GM19438 (cell line): ENCODE measurements around the gene DNER.
"Not testable (repeated sequence)": the region's sequence is repeated elsewhere in the genome, so short reads cannot be mapped to it uniquely, and the experiment has no call there.

Experiments
- ATAC-seq: cut with Tn5 transposase; IDR thresholded peaks from one replicate; pipeline ENCODE4 v1.9.1; 2021; ENCODE audit warnings: low read depth; ENCODE audit not compliant: unreplicated experiment

The DNER gene

DNA sequence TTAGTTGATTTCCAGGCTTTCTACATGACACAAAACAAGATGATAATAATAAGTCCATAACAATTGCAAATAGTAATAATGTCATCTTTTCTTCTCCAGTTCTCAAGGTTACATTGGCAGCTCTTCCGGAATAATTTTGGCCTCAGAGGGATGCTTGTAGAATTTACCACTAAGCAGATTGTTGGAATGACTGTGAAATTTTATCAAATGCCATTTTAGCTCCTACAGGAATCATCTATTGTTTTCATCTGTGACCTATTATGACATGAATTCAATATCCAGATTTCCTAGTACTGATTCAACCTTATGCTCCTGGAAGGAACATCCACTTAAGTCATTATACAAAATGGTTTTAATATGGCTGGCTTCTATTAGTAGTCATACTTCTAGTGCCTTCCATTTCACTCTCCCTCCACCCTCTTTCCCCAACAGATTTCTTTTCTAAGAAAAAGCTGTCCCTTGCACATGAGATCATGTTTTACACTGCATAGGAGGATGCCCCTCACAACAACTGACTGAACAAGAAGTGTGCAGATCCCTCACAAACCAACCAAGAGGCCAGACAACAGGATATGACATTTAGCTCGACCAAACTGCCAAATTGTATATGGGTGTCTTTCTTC lies 200.0 kb downstream of the DNER start:
- no peak for ATAC-seq

DNA sequence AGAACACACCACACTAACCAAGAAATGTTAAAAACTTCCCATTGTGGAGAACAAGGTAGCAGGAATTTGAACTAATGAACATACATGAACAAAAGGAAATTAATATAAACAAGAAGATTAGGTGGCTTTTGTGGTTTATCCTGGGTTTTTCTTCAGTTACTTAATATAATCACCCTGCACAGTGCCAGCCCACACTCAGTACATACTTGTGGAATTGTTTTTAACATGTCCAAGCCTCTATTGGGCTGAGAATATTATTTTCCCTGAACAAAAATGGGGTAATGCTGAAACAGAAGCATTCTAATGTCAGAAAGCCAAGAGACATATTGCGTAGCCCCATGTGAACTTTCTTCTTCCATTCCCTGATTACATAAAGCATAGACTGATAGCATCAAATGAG lies 202.8 kb downstream of the DNER start:
- no peak for ATAC-seq

DNA sequence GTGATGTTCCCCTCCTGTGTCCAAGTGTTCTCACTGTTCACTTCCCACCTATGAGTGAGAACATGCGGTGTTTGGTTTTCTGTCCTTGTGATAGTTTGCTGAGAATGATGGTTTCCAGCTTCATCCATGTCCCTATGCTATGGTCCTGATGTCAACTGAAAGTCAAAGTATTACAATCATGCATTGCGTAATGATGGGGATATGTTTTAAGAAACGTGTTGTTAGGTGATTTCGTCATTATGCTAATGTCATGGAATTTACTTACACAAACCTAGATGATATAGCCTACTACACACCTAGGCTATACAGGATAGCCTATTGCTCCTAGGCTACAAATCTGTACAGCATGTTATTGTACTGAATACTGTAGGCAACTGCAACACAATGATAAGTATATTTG lies 207.7 kb downstream of the DNER start:
- not testable (repeated sequence) for ATAC-seq

DNA sequence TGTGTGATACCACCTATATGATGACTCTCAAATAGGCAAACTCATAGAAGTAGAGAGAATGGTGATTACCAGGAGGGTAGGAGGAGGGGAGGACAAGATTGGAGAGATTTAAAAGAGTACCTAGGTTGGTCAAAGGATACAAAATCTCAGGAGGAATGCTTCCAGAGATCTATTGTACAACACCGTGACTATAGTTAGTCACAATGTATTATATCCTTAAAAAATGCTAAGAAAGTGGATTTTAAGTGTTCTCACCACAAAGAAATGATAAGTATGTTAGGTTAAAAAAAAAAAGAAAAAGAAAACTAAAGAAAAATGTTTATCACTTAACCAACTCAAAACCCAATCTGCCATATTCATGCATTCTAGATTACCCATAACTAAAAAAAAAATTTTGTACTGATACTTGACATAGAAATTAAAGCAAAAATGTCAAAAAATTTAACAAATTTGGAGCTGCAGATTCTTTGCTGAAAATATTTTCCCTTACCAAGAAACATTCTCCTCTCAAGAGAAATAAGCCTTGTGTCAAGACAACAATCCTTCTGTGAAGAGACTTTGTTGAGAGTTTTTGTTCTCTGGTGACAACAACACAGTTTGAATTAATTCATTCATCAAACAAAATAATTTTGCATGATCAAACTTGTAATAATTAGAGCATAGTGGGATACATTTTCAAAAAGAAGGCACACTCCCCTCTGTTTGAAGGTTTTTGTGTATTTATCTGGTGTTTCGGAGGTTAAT lies 213.1 kb downstream of the DNER start:
- ATAC-seq = no peak

DNA sequence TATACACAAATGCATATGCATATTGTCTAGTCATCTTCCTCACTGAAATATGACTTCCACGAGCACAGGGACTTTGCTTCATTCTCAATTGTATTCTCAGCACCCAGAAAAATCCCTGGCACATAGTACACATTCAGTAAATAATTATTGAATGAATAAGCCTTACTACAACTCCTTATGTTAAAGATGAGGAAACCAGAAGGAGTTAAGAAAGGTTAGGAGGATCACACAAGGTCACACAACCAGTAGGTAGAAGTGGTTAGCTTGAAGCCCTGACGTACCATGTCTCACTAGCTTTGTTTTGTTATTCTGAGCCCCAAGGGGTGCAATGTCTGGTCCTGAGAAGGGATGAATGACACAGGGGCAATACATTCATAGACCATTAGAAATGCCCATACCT lies 222.3 kb downstream of the DNER start:
- ATAC-seq = no peak

DNA sequence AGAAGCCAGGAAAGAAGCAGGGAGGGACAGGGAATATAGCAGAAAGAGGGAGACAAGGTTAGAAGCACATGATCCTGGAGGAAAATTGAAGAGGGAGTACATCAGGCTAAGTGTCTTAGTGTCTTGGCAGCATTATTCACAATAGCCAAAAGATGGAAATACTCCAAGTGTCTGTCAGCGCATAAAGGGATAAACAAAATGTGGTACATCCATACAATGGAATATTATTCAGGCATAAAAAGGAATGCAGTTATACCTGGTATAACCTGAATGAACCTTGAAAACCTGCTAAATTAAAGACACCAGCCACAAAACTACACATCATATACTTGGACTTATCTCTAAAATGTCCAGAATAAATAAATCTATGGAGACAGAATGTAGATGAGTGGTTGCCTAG lies 224.2 kb downstream of the DNER start:
- no peak for ATAC-seq

DNA sequence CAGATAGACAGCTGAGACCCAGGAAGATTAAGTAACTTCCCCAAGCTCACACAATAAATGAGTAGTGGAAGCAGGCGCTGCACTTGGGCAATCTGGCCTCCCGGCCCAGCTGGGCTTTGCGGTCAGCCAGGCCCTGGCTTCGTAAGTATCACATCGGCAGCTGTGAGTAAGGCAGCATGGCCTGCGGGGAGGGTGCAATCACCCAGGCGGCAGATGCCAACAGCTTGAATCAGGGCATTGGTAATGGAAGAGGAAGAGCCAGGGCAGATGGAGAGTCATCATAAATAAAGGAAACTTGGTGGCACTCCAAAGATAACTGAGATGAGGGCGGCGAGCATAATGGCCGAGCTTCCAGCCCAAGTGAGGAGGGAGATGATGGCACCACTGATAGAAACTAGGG lies 225.3 kb downstream of the DNER start:
- ATAC-seq = no peak

DNA sequence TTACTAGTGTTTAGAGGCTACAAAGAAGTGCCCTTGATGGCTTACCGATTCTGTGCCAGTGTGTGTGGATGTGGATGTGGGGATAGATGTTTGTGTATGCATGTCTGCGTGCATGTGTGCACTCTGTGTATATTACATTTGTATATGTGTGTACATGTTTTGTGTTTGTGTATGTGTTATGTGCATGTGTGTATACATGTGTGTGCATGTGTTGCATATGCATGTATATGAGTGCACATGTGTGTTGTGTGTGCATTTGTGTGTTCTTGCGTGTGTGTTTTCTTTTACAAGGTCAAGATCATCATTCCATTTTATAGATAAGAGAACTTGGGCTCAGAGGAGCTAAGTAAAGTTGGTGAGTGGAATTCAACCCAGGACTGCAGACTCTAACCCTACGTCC lies 226.1 kb downstream of the DNER start:
- no peak for ATAC-seq

DNA sequence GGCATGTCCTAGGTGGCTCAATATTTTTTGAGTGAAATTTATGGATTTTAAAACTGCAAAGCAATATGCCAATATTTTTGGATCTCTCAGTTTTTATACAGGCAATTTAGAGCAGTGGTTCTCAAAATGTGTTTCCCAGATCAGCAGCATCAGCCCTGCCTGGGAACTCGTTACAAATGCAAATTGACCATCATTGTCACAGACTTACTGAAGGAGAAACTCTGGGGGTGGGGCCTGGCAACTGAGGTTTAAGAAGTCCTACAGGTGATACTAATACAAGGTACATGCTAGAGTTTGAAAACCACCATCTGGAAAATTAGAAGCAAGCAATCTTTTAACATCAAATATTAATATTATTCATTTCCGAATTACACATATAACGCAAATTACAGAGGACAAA lies 227.7 kb downstream of the DNER start:
- ATAC-seq = no peak

DNA sequence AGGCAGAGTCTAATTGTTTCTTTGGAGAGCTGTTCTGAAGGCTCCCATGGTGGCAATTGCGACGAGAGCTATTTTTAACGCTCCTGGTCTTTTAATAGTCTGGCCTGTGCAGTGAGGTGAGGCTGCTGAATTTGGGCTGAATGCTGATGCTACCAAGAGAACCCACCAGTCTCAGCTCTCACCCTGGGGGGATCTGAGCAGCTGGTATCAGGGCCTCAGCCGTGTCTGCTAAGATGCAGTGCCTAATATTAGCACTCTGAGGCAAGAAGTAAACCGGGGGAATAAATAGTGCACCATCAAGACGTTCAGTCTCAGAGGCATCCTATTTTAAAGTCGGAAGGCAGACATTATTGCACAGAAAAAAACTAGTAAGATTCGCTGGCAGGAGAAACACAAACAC lies 228.5 kb downstream of the DNER start:
- ATAC-seq = no peak

DNA sequence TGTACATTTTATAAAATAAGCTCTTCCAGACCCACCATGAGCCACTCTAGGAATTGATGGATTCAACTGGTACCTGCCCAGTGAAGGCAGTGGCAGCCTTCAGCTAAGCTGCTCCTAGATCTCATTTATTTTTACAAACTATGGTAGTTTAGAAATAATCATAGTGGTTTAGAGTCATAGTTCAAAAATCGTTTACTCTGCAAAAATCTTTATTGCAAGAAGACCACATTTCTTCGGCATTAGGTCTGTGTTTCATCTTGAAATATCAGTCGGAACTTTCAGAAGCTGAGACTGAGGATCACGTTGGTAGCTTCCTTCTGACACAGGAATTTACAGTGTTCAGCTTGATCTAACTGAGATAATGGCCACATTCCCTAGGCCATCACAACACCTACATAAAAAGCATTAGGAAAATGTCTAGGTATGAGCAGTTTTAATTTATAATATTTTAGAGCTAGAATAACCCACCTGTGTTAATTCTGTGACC lies 237.0 kb downstream of the DNER start:
- ATAC-seq = no peak

DNA sequence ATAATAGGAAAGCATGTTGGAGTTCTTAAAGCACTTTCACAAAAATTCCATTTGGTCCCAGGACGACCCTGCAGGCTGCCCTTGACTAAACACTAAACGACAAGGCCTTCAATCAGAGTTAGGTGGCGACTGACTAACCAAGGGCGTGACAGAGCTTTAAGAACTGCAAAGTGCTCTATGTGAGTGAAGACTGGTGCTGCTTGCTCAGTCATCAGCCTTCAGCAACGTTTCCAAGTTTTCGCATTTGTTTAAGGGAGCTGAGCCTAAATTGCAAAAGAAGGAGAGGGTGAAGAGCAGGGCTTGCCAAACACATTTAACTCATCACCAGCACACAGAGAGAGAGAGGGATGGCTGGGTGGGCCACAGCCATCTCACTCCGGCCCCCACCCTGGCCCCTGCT lies 238.6 kb downstream of the DNER start:
- ATAC-seq = no peak

DNA sequence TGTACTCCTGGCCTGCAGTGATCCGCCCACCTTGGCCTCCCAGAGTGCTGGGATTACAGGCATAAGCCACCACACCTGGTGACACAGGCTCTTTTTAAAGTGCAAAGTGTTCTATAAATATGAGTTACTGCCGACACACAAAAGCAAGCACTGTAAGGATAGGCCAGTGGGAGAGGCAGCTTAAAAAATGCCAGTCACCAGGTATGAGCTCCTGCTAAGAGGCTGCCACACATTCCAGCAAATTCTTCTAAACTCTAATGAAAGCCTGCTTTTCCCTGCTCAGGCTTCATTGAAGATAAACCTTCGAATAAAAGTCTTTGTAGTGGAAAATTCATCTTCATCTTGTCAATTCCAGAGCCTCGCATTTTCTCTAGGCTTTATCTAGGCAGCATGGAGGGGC lies 240.2 kb downstream of the DNER start:
- ATAC-seq = no peak

DNA sequence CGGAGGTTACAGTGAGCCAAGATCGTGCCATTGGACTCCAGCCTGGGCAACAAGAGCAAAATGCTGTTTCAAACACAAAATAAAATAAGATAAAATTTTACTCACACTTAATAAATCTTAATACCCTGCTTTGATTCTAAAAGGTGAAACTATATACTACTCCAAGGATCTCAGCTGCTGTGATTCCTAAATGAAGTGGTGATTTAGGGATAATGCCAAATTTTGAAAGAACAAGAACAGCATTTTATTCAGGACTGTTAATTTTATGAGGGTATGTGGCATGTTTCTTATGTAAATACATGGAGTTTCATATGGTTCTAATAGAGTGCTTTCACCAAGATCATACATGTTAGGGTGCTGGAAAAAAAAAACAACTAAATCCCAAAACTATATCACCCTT lies 243.6 kb downstream of the DNER start:
- ATAC-seq = no peak

DNA sequence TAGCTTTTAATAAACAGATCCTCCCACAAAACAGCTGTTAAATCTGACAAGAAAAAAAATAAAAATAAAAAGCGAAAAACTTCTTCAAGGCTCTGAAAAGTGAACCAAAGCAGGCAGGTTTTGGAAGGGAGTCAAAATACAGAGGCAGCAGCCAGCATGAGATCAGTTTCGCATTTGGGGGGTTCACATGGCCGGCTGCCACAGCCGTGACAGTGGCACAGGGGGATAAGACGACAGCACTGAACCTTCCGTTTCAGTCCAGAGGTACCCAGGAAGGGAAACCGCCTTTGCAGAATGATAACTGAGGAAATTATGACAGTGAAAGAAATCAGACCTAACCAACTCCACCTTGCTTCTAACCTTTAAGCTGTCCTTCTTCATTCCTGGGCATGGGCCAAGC lies 246.6 kb downstream of the DNER start:
- ATAC-seq = no peak

DNA sequence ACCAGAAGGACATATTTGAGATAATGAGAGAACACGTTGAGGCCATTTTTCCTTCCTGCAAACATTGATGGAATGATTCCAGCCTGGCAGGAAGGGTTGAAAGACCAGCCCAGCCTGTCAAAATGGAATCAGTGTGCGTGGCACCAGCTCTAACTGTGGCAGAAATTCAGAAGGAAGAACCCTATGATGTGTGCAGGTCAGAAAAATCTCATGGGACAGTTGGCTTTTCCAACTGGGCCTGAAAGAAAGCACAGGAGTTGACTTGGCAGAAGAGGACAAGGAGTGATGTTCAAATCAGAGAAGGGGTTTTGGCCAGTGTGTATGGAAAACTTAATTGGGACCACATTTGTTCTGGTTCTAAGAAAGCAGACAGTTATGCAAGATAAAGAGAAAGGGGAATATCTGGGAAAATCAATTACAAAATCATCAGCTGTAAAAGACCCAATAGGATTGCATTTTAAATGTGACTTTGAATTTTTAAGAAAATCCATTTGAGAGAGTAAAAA lies 250.5 kb downstream of the DNER start:
- no peak for ATAC-seq

DNA sequence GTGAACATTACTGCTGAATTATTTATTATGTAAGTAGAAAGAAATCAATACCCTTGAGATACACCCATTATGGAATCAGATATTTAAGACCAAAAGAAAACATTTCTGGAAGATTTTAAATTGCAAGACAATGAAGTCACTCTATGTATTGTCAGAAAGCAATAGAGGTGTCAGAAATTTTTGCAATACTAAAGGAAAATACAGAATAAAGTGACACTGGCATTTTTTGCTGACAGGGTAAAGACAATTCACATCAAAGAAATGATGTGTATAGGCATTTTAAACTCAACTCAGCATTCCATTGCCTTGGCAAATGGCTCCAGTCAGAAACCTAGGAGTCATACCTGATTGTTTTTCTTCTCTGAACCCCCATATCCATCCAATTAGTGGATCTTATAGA lies 252.2 kb downstream of the DNER start:
- ATAC-seq = no peak

DNA sequence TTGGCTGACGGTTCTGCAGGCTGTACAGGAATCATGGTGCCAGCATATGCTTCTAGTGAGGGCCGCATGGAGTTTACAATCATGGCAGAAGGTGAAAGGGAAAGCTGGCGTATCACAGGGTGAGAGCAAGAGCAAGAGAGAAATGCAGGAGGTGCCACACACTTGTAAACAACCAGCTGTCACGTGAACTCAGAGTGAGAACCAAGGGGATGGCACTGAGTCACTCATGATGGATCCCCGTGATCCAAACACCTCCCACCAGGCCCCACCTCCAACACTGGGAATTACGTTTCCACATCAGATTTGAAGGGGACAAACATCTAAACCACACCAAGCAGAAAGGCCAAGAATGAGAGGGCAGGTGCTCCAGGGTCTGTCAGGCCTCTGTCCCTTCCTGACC lies 258.3 kb downstream of the DNER start:
- no peak for ATAC-seq

DNA sequence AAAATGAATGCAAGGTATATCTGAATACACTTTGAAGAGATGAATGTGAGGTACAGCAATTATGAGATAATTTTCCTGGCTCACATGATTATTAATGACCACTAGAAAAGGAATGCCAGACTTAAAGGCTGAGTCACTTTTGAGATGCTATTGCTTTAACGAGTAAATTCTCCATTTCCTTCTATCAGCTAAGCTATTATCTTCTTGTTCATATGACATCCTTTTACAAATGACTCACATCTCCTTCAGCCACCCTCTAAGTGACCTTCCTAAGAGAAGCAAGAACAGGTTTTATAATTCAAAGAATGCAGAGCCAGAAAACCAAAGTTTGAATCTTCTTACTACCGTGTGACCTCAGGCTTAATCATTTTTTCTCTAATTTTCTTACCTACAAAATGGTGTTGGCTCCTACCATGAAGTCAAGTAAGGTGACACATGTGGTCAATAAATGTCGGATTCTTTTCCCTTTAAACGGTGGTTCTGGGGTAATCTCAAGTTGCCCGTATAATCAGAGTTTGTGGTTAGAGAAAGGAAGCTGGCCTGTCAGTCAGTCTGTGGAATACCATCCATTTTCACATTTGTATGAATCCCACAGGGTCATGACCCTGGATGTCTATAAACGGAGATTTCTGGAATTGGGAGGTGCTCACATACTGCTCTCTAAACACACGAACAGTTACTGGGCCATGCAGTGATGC lies 259.3 kb downstream of the DNER start:
- ATAC-seq = no peak

DNA sequence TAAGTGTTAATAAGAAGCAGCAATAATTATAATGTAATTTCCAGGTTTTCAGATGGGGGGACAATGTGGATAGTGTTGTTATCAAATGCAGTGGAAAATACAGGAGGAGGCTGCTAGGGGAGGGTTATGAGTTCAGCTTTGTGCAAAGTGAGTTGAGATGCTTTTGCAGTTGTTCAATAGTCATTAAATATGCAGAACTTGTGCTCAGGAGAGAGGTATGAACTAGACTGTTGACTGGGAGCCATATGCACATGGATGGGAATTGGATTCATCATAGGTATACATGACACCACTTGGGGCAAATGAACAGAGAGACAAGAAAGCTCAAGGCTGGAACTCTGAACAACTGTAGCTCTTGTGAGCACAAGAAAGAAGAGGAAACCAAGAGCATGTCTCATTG lies 261.1 kb downstream of the DNER start:
- no peak for ATAC-seq

DNA sequence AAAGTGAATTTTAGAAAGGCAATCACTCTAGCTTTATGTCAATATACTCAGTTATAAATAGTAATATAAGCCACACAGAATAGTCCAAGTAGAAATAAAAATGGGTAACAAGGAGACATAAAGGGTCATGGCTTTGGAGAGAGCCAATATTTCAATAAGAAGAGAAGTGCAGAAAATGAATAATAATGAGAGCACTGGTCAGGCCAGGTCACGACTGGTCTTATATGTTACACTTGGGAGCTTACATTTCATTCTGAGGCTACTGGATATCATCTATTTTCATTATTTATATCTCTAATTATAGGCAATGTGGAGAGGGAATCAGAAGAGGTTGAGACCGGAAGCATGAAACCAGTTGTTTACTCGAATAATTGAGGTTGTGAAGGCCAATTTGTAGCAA lies 262.5 kb downstream of the DNER start:
- no peak for ATAC-seq

DNA sequence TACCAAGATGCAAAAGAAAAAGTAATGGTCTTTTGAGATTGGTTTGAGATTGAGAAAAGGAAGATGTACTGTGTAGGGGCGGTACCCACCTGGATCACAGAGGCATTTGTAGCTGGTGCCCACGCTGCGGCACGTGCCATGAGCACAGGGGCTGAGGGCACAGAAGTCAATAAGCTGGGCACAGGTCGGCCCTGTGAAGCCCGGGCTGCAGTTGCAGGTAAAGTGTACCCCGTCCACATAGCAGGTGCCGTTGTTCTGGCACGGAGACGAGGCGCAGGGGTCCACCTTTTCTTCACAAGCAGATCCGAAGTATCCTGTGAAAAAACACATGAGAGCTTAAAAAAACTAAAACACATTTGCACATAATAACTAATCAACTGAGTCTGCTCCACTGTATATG lies 267.1 kb downstream of the DNER start:
- no peak for ATAC-seq
